ENCODE results near the gene IGHMBP2. TPM values are rescaled to one million over a fixed set of nuclear protein-coding genes. Genes with fewer than 3 reads are reported as not detected.

IGHMBP2 gene
- total RNA-seq, 1 donor from 2014 or later: 8.7 TPM

DNA sequence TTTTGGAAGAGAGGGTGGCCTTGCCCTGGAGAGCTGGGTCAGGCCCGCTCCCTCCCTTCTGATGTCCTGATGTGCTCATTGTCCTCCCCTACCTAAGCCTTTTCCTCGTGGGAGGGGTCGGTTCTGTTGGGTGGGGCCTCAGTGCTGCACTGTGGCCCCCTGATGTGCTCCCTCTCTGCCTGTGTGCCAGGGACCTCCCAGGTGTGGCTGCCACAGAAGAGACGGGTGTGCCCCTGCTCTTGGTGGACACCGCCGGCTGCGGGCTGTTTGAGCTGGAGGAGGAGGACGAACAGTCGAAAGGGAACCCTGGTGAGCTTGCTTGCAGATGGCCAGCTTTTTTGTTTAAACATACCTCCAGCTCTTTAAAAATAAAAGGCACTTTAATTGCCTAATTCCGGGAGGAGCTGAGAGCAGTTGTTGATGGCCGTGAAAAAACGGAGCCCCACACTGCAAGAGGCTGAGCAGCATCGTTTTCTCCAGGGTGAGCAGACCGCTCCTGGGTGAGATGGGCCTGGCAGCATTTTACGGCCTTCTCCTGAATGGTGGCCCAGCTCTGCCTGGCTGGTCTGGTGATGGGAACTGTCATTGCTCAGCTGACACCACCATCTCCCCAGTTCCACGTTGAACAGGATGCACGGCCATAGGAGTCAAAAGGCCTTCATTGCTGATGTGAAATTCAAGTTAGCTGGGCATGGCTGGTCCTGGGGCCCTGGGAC is 30.1 kb downstream of the IGHMBP2 start:
- H3K4me3 ChIP-seq (ENCODE audit: low read depth, low read length): no peak overlapping the region
- TF ChIP-seq CTCF (IDR thresholded peaks at IDR 0.05; ENCODE audit: insufficient read depth, low read length, severe bottlenecking): no peak
- no peak for DNase-seq (ENCODE audit: low read depth)
- H3K36me3 ChIP-seq (ENCODE audit: control insufficient read depth, insufficient read depth, low read length): peaks cover 20% of the 10 kb centered on the region
- no peaks in the 10 kb centered on the region for H3K27me3 ChIP-seq (ENCODE audit: control insufficient read depth, insufficient read depth, low read length)
- no peak for FAIRE-seq

- Histone ChIP-seq H3K36me3 (ENCODE audit: control insufficient read depth, insufficient read depth, low read length) (peaks cover 18% of the 10 kb centered on the region), H3K4me3 (ENCODE audit: low read depth, low read length) (no peak overlapping the region), H3K27me3 (ENCODE audit: control insufficient read depth, insufficient read depth, low read length) (no peaks in the 10 kb centered on the region)
- DNase-seq (ENCODE audit: low read depth) (no peak), FAIRE-seq (peak; percentile 90)
- no peak for TF ChIP-seq CTCF (IDR thresholded peaks at IDR 0.05; ENCODE audit: insufficient read depth, low read length, severe bottlenecking)
Observed at GRCh38 chr11:68934321-68934645, 30.6 kb downstream of the IGHMBP2 start.

DNA sequence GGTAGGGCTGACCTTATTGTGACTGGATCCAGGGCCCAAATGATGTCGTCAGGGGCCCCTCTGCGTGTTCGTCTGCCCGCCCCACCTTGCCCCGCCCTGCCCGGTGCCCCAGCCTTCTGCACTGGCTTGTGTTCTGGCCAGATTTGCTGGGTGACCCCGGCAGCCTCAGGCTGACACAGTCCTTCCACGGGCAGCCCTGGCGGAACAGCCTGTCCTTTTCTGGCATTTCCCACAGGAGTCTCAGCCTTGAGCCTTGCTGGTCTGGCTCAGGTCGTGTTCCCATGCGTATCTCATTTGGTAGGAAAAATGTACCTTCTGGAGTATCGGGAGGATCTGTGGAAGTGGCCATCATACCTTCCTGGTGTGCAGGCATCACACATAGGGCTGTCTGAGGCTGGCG is 31.0 kb downstream of the IGHMBP2 start:
- DNase-seq (ENCODE audit: low read depth) (no peak), FAIRE-seq (no peak)
- no peak for TF ChIP-seq CTCF (IDR thresholded peaks at IDR 0.05; ENCODE audit: insufficient read depth, low read length, severe bottlenecking)
- no peak overlapping the region for H3K4me3 ChIP-seq (ENCODE audit: low read depth, low read length)
- H3K36me3 ChIP-seq (ENCODE audit: control insufficient read depth, insufficient read depth, low read length): peaks cover 18% of the 10 kb centered on the region
- H3K27me3 ChIP-seq (ENCODE audit: control insufficient read depth, insufficient read depth, low read length): no peaks in the 10 kb centered on the region

DNA sequence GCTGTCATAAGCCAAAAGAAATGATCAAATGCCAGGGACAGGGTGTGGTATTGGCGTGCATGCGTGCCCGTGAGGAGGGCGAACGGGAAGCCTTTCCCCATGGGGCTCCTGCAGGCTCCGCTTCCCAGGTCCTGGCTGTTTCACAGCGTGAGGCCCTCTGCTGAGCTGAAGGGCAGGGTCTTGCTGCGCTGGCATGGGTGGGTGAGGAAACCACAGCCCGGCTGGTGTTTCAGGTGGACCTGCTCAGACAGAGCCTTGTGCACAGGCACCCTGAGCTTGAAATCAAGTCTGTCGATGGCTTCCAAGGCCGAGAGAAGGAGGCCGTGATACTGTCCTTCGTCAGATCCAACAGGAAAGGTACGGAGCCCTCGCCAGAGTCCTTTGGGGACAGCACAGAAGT is 31.4 kb downstream of the IGHMBP2 start:
- DNase-seq (ENCODE audit: low read depth) (no peak), FAIRE-seq (no peak)
- no peak for TF ChIP-seq CTCF (IDR thresholded peaks at IDR 0.05; ENCODE audit: insufficient read depth, low read length, severe bottlenecking)
- Histone ChIP-seq H3K27me3 (ENCODE audit: control insufficient read depth, insufficient read depth, low read length) (no peaks in the 10 kb centered on the region), H3K36me3 (ENCODE audit: control insufficient read depth, insufficient read depth, low read length) (peaks cover 17% of the 10 kb centered on the region), H3K4me3 (ENCODE audit: low read depth, low read length) (no peak overlapping the region)

DNA sequence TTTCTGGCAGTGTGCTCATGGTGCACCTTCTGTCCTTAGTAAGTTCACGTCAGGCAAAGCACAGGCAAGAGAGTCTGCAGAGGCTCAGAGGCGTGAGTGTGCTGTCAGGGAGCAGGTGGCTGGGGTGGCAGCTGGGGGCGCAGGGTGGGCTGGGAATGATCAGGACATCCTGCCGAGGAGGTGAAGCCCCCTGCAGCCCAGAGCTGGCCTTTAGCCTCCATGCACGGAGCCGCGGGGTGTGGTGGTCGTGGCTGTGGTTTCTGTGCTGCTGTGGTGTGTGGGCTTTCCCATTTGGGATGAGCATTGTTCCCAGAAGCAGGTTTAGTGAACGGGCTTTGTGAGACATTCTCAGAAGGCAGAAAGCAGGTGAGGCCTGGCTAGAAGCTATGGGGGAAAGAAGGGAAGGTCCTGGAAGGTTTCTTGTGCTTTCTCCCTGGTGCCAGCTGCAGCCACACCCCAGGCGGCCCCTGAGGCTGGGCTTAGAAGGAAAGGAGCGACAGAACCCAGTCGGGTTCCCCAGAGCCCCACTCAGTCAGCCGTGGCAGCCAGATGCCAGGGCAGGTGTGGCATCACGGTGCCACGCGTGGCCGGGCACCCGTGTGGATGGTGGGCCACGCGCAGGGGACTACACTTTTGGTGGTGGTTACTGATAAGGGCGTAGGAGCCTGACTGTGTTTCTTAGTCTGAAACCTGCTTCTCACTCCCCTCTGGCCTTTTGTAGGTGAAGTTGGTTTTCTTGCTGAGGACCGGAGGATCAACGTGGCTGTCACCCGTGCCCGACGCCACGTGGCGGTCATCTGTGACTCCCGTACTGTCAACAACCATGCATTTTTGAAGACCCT is 32.0 kb downstream of the IGHMBP2 start:
- FAIRE-seq (no peak), DNase-seq (ENCODE audit: low read depth) (no peak)
- no peak for TF ChIP-seq CTCF (IDR thresholded peaks at IDR 0.05; ENCODE audit: insufficient read depth, low read length, severe bottlenecking)
- H3K27me3 ChIP-seq (ENCODE audit: control insufficient read depth, insufficient read depth, low read length): no peaks in the 10 kb centered on the region
- no peak overlapping the region for H3K4me3 ChIP-seq (ENCODE audit: low read depth, low read length)
- peaks cover 14% of the 10 kb centered on the region for H3K36me3 ChIP-seq (ENCODE audit: control insufficient read depth, insufficient read depth, low read length)

All from bronchial epithelial cell (primary cell).